Upper lobe of right lung (tissue), 1 donor: ENCODE results near the gene ANKMY1. TPM values are rescaled to one million over a fixed set of nuclear protein-coding genes. Genes with fewer than 3 reads are reported as not detected.

ENCODE experiments used
- ATAC-seq: fragments of 200-7000 bp; cut with Tn5 transposase; one replicate; pipeline ENCODE4 v1.9.1; 2020; ENCODE audit warnings: mild to moderate bottlenecking, moderate library complexity
- DNase-seq: peaks from one replicate; pipeline ENCODE4 v3.0.0-alpha.2; 2020
- H3K27ac ChIP-seq: fragments of 200-600 bp; one replicate; pipeline ENCODE4 v1.8.0; 2022
- H3K27me3 ChIP-seq: fragments of 200-600 bp; one replicate; pipeline ENCODE4 v1.8.0; 2022; ENCODE audit warnings: mild to moderate bottlenecking
- H3K36me3 ChIP-seq: fragments of 200-600 bp; one replicate; pipeline ENCODE4 v1.8.0; 2022
- H3K4me1 ChIP-seq: fragments of 200-600 bp; one replicate; pipeline ENCODE4 v1.8.0; 2022
- H3K4me3 ChIP-seq: fragments of 200-600 bp; one replicate; pipeline ENCODE4 v1.8.0; 2022; ENCODE audit warnings: mild to moderate bottlenecking
- H3K9me3 ChIP-seq: fragments of 200-600 bp; one replicate; pipeline ENCODE4 v1.8.0; 2022
- intact Hi-C: fragments of 100-400 bp; cut with DNase I; formaldehyde crosslinking; loops from one replicate; pipeline ENCODE4 v1.11.0; 2022
- total RNA-seq: library from RNA; stranded (reverse); fragmentation: NEBNext Ultra II Directional; extraction: Animal tissue kit (Norgen Biotek cat#: 25700); gene quantifications from one replicate; pipeline ENCODE4 v1.2.1, GENCODE V29; 2021
- TF ChIP-seq, protein P1 (sequence below): fragments of 200-600 bp; IDR thresholded peaks from one replicate; pipeline ENCODE4 v1.8.0; 2022; ENCODE audit warnings: antibody characterized with exemption
- donor health status: DM: no; HTN: yes; CAD: no; lungs with severe emphysema.

The ANKMY1 gene
- total RNA-seq, 1 donor from 2014 or later: 19.3 TPM

- Histone ChIP-seq H3K27ac (no peak overlapping the region), H3K27me3 (no peaks in the 10 kb centered on the region), H3K4me1 (no peaks in the 10 kb centered on the region), H3K4me3 (no peak overlapping the region), H3K36me3 (no peaks in the 10 kb centered on the region), H3K9me3 (no peaks in the 10 kb centered on the region)
- intact Hi-C loops: no loop called here
- DNase-seq: no peak
- TF ChIP-seq, protein P1, sequence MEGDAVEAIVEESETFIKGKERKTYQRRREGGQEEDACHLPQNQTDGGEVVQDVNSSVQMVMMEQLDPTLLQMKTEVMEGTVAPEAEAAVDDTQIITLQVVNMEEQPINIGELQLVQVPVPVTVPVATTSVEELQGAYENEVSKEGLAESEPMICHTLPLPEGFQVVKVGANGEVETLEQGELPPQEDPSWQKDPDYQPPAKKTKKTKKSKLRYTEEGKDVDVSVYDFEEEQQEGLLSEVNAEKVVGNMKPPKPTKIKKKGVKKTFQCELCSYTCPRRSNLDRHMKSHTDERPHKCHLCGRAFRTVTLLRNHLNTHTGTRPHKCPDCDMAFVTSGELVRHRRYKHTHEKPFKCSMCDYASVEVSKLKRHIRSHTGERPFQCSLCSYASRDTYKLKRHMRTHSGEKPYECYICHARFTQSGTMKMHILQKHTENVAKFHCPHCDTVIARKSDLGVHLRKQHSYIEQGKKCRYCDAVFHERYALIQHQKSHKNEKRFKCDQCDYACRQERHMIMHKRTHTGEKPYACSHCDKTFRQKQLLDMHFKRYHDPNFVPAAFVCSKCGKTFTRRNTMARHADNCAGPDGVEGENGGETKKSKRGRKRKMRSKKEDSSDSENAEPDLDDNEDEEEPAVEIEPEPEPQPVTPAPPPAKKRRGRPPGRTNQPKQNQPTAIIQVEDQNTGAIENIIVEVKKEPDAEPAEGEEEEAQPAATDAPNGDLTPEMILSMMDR: no peak
- ATAC-seq: no peak
These were observed 51.3 kb downstream of the ANKMY1 start for GRCh38 chr2:240506406-240507059.

DNA sequence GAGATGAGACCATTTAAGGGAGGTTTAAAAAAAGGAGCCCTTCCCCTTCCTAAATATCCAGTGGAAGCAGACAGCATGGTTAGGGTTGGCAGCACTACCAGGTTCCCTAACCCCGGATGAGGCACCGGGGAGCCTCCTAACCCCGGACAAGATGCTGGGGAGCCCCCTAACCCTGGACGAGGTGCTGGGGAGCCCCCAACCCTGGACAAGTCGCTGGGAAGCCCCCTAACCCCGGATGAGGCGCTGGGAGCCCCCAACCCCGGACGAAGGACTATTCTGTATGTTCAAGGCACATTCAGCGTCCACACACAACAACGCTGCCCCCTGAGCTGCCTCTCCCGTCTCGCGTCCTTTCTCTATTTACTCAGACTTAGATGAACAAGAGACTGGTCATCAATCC lies 51.9 kb downstream of the ANKMY1 start:
- Histone ChIP-seq H3K4me3 (no peak overlapping the region), H3K9me3 (no peaks in the 10 kb centered on the region), H3K27me3 (no peaks in the 10 kb centered on the region), H3K36me3 (no peaks in the 10 kb centered on the region), H3K27ac (no peak overlapping the region), H3K4me1 (no peaks in the 10 kb centered on the region)
- intact Hi-C loops: no loop called here
- no peak for ATAC-seq
- no peak for DNase-seq
- TF ChIP-seq, protein P1: no peak

DNA sequence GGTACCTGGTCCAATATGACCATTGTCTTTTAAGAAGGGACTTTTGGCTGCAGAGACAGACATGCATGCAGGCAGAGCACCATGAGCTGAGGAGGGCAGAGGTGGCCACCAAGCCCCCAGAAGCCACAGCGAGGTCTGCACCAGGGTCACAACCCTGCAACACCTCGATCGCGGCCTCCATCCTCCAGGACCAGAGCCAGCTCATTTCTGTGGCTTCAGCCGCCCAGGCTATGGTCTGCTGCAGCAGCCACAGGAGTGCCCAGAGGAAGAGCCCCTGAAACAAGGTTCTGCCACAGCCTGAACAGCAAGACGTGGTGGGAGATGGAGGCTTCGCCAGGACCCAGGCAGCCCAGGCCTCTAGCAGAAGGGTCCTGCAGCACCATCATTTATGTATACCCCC lies 53.9 kb downstream of the ANKMY1 start:
- Histone ChIP-seq H3K27ac (no peak overlapping the region), H3K9me3 (no peaks in the 10 kb centered on the region), H3K4me3 (no peak overlapping the region), H3K27me3 (no peaks in the 10 kb centered on the region), H3K4me1 (no peaks in the 10 kb centered on the region), H3K36me3 (peaks cover 8% of the 10 kb centered on the region)
- TF ChIP-seq, protein P1: no peak
- intact Hi-C loops: no loop called here
- DNase-seq (no peak), ATAC-seq (no peak)

GRCh38 chr2:240503375-240503774 lies 54.4 kb downstream of the ANKMY1 start:
- Histone ChIP-seq H3K9me3 (no peaks in the 10 kb centered on the region), H3K27ac (no peak overlapping the region), H3K27me3 (no peaks in the 10 kb centered on the region), H3K4me3 (no peak overlapping the region), H3K36me3 (peaks cover 8% of the 10 kb centered on the region), H3K4me1 (no peaks in the 10 kb centered on the region)
- intact Hi-C loops: no loop called here
- no peak for DNase-seq
- TF ChIP-seq, protein P1: no peak
- no peak for ATAC-seq

- intact Hi-C loops: no loop called here
- peaks cover 8% of the 10 kb centered on the region for H3K36me3 ChIP-seq
- H3K27ac ChIP-seq: no peak overlapping the region
- H3K4me3 ChIP-seq: no peak overlapping the region
- H3K4me1 ChIP-seq: no peaks in the 10 kb centered on the region
- ATAC-seq (no peak), DNase-seq (no peak)
- no peaks in the 10 kb centered on the region for H3K27me3 ChIP-seq
- H3K9me3 ChIP-seq: no peaks in the 10 kb centered on the region
- TF ChIP-seq, protein P1: no peak
These were observed 55.2 kb downstream of the ANKMY1 start for GRCh38 chr2:240502430-240503121.
